ENCODE results near the gene KIAA1328. TPM values are rescaled to one million over a fixed set of nuclear protein-coding genes. Genes with fewer than 3 reads are reported as not detected.

Gene KIAA1328
- total and polyA plus RNA-seq, 5 donors = 2.6 to 9.7 (median 7.5) TPM

DNA sequence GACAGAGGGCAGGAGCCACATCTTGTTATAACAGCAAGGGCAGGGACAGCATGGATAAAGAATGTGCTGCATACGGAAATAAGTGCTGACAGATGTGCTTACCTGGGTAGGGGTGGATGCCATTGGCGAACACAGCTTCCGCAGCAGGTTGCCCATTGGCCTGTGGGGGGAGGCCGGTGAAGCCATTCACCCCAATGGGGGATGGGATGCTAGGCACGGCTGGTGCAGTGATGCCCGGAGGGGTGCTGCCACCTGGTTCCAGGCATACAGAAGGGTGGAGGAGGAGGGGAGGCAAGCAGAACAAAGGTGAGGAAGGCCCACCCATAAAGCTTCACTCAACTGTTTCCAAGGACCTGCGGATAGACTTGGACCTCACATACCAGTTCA is 441.7 kb downstream of the KIAA1328 start:
- 87% methylated on average over 7 of the region's 7 CpGs for WGBS
- Histone ChIP-seq H3K4me1 (ENCODE audit: control insufficient read depth, insufficient read depth, low read length) (no peaks in the 10 kb centered on the region), H3K27me3 (ENCODE audit: control insufficient read depth, insufficient read depth) (no peaks in the 10 kb centered on the region), H3K9me3 (ENCODE audit: control insufficient read depth, low read length) (no peaks in the 10 kb centered on the region), H3K27ac (ENCODE audit: low read length) (no peak overlapping the region), H3K4me3 (ENCODE audit: low read length) (no peak overlapping the region)
- intact Hi-C loops (cut with DNase I) = no loop called here
- DNase-seq (no peak), ATAC-seq (no peak)

DNA sequence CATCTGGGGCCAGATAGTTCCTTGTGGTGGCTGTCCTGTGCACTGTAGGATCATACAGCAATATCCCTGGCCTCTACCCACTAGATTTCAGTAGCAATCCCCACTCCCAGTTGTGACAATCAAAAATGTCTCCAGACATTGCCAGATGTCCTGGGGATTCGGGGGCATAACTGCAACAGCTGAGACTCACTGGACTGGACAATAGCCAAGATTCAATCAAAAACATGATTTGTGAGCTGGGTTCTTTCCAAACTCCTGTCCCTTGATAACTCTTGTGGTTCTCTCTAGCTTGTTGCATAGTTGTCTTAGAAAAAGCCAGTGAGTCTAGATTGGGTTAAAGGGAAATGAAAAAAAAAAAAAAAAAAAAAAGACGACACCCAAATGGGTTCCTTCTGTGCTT is 443.3 kb downstream of the KIAA1328 start:
- no peak overlapping the region for H3K27ac ChIP-seq (ENCODE audit: low read length)
- no peak for ATAC-seq
- intact Hi-C loops (cut with DNase I) = no loop called here
- no peaks in the 10 kb centered on the region for H3K27me3 ChIP-seq (ENCODE audit: control insufficient read depth, insufficient read depth)
- no peak for DNase-seq
- no peaks in the 10 kb centered on the region for H3K4me1 ChIP-seq (ENCODE audit: control insufficient read depth, insufficient read depth, low read length)
- no peak overlapping the region for H3K4me3 ChIP-seq (ENCODE audit: low read length)
- 45% methylated on average over 2 of the region's 2 CpGs for whole genome bisulfite sequencing
- H3K9me3 ChIP-seq (ENCODE audit: control insufficient read depth, low read length) = no peaks in the 10 kb centered on the region

DNA sequence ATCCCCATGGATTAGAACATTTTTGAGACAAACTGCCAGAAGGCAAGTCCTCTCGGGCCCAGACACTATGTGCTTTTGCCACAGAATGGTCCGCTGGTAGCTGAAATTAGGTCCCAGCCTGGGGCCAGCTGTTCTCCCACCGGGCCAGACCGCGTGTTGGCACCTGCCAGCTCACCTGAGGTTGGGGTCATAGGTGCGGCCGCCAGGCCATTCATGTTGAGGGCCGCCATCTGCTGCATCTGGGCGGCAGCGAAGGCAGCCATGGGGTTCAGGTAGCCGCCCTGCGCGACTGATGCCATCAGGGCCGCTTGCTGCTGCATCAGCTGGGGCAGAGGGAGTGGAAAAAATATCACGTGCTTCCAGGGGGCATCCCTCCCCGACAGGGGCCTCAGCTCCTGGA is 443.9 kb downstream of the KIAA1328 start:
- H3K4me3 ChIP-seq (ENCODE audit: low read length) = no peak overlapping the region
- no peak for ATAC-seq
- intact Hi-C loops (cut with DNase I) = no loop called here
- no peaks in the 10 kb centered on the region for H3K9me3 ChIP-seq (ENCODE audit: control insufficient read depth, low read length)
- H3K4me1 ChIP-seq (ENCODE audit: control insufficient read depth, insufficient read depth, low read length) = no peaks in the 10 kb centered on the region
- WGBS = 83% methylated on average over 16 of the region's 16 CpGs
- no peak for DNase-seq
- no peak overlapping the region for H3K27ac ChIP-seq (ENCODE audit: low read length)
- no peaks in the 10 kb centered on the region for H3K27me3 ChIP-seq (ENCODE audit: control insufficient read depth, insufficient read depth)

- Histone ChIP-seq H3K9me3 (ENCODE audit: control insufficient read depth, low read length) (no peaks in the 10 kb centered on the region), H3K27ac (ENCODE audit: low read length) (no peak overlapping the region), H3K4me1 (ENCODE audit: control insufficient read depth, insufficient read depth, low read length) (no peaks in the 10 kb centered on the region), H3K27me3 (ENCODE audit: control insufficient read depth, insufficient read depth) (no peaks in the 10 kb centered on the region), H3K4me3 (ENCODE audit: low read length) (no peak overlapping the region)
- intact Hi-C loops (cut with DNase I) = no loop called here
- ATAC-seq (no peak), DNase-seq (no peak)
- 17% methylated on average over 82 of the region's 82 CpGs for WGBS
These were observed 445.6 kb downstream of the KIAA1328 start for GRCh38 chr18:37274309-37275236.

GRCh38 chr18:37275237-37275741 is 446.4 kb downstream of the KIAA1328 start:
- no peak overlapping the region for H3K27ac ChIP-seq (ENCODE audit: low read length)
- no peak for ATAC-seq
- DNase-seq = no peak
- H3K9me3 ChIP-seq (ENCODE audit: control insufficient read depth, low read length) = no peaks in the 10 kb centered on the region
- WGBS = 17% methylated on average over 32 of the region's 32 CpGs
- intact Hi-C loops (cut with DNase I) = no loop called here
- no peaks in the 10 kb centered on the region for H3K4me1 ChIP-seq (ENCODE audit: control insufficient read depth, insufficient read depth, low read length)
- H3K27me3 ChIP-seq (ENCODE audit: control insufficient read depth, insufficient read depth) = no peaks in the 10 kb centered on the region
- H3K4me3 ChIP-seq (ENCODE audit: low read length) = no peak overlapping the region

GRCh38 chr18:37276111-37276890 is 447.4 kb downstream of the KIAA1328 start:
- H3K27me3 ChIP-seq (ENCODE audit: control insufficient read depth, insufficient read depth) = no peaks in the 10 kb centered on the region
- H3K27ac ChIP-seq (ENCODE audit: low read length) = no peak overlapping the region
- no peaks in the 10 kb centered on the region for H3K9me3 ChIP-seq (ENCODE audit: control insufficient read depth, low read length)
- no peak for ATAC-seq
- no peaks in the 10 kb centered on the region for H3K4me1 ChIP-seq (ENCODE audit: control insufficient read depth, insufficient read depth, low read length)
- WGBS = 81% methylated on average over 10 of the region's 10 CpGs
- DNase-seq = no peak
- no peak overlapping the region for H3K4me3 ChIP-seq (ENCODE audit: low read length)
- intact Hi-C loops (cut with DNase I) = no loop called here

GRCh38 chr18:37277804-37278203 is 448.9 kb downstream of the KIAA1328 start:
- intact Hi-C loops (cut with DNase I) = no loop called here
- no peaks in the 10 kb centered on the region for H3K27me3 ChIP-seq (ENCODE audit: control insufficient read depth, insufficient read depth)

More at GRCh38 chr18:37277804-37278203, 448.9 kb downstream of the KIAA1328 start:
- no peaks in the 10 kb centered on the region for H3K4me1 ChIP-seq (ENCODE audit: control insufficient read depth, insufficient read depth, low read length)
- H3K9me3 ChIP-seq (ENCODE audit: control insufficient read depth, low read length) = no peaks in the 10 kb centered on the region
- no peak overlapping the region for H3K27ac ChIP-seq (ENCODE audit: low read length)
- ATAC-seq (no peak), DNase-seq (no peak)
- WGBS = 60% methylated on average over 10 of the region's 10 CpGs
- H3K4me3 ChIP-seq (ENCODE audit: low read length) = no peak overlapping the region

Other genes starting within 250 kb of the KIAA1328 start
- gene TPGS2, start 125 bp upstream of the KIAA1328 start, total RNA-seq = 10 to 100 TPM; 68.4 to 91.3 (median 81.1) TPM
- gene TPGS2, start 125 bp upstream of the KIAA1328 start, polyA plus RNA-seq = 63.8 TPM